ENCODE data around the gene PCBD1.

Gene PCBD1

DNA sequence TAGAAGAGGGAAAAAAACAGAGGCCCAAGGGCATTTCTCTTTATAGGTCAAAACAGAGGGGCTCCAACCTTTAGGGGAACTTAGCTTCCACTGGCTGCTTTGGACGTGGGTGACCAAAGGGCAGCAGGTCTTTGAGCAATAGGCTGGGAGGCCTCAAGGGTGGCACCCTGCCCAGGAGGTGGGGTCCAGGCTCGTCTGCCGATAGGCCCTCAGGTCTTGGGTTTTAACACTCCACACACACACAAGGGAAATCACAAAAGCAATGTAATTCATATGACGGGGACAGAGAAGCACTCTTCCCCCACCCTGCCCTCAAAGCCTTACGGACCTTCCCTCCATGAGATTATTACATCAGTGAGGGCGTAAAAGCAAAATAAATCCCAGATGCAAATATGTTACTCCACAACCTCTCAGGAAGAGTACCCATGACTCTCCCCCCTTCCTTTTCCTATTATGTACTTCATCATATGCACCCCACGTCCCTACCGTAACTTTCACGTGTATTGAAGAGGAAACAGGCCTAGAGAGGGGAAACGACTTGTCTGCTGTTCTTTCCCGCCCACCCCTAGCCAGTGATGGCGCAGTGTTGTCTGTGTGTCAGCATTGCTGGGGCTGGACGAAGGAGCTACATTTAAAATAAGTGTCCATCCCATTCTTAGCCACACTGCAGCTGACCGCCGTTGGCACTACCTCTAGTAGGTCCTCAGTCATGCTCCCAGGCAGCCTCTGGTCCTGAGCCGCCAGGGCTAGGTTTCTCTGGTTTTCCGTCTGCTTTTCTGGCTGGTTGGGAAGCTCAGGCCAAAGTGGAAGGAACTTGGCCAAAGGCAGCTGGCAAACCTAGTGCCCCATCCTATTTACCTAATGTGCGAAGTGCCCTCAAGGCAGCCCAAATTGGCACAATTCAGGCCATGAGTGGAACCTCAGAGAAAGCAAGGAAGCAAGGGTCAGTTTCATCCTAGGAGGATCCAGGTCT lies 2.1 kb downstream of the PCBD1 start:
- DNase-seq (ENCODE audit: low read depth in 1 of 2, low spot score in 1 of 2), result no peak
- TF ChIP-seq, protein P1, sequence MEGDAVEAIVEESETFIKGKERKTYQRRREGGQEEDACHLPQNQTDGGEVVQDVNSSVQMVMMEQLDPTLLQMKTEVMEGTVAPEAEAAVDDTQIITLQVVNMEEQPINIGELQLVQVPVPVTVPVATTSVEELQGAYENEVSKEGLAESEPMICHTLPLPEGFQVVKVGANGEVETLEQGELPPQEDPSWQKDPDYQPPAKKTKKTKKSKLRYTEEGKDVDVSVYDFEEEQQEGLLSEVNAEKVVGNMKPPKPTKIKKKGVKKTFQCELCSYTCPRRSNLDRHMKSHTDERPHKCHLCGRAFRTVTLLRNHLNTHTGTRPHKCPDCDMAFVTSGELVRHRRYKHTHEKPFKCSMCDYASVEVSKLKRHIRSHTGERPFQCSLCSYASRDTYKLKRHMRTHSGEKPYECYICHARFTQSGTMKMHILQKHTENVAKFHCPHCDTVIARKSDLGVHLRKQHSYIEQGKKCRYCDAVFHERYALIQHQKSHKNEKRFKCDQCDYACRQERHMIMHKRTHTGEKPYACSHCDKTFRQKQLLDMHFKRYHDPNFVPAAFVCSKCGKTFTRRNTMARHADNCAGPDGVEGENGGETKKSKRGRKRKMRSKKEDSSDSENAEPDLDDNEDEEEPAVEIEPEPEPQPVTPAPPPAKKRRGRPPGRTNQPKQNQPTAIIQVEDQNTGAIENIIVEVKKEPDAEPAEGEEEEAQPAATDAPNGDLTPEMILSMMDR (IDR thresholded peaks at IDR 0.05; ENCODE audit: insufficient read depth, low read length), result no peak
- TF ChIP-seq GABPA (IDR thresholded peaks at IDR 0.05; ENCODE audit: low read depth) (no peak), REST (IDR thresholded peaks at IDR 0.05; ENCODE audit: insufficient replicate concordance, low read depth) (no peak), POLR2AphosphoS5 (IDR thresholded peaks at IDR 0.05; ENCODE audit: low read depth) (no peak), SPI1 (IDR thresholded peaks at IDR 0.05; ENCODE audit: borderline replicate concordance, low read depth) (no peak)
- no peak overlapping the region for H3K4me3 ChIP-seq (replicated peaks; ENCODE audit: insufficient read depth, low read length)
- no peak overlapping the region for H3K27ac ChIP-seq (replicated peaks)
- H3K27me3 ChIP-seq (ENCODE audit: insufficient read depth, poor library complexity, severe bottlenecking), result no peaks in the 10 kb centered on the region

DNA sequence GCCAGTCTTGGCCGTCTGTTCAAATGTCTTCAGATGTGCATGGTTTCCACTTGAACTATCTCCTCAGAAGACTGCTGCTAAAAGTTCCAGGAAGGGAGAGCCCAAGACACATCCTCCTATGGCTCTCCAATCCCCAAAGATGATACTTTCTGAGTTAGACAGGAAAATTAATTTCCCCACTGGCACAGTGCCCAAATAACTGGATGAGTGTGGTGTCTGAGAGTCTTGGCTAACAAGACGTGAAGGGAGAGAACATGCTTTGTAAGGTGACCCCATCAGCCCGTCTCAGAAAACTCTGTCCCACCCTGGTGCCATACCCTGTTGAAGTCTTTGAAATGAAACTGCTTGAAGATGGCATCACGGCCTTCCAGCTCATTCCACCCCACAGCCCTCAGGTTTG lies 2.9 kb downstream of the PCBD1 start:
- Histone ChIP-seq H3K27ac (replicated peaks) (no peak overlapping the region), H3K27me3 (ENCODE audit: insufficient read depth, poor library complexity, severe bottlenecking) (no peaks in the 10 kb centered on the region), H3K4me3 (replicated peaks; ENCODE audit: insufficient read depth, low read length) (no peak overlapping the region)
- no peak for DNase-seq (ENCODE audit: low read depth in 1 of 2, low spot score in 1 of 2)
- TF ChIP-seq REST (IDR thresholded peaks at IDR 0.05; ENCODE audit: insufficient replicate concordance, low read depth) (no peak), GABPA (IDR thresholded peaks at IDR 0.05; ENCODE audit: low read depth) (no peak), POLR2AphosphoS5 (IDR thresholded peaks at IDR 0.05; ENCODE audit: low read depth) (no peak), SPI1 (IDR thresholded peaks at IDR 0.05; ENCODE audit: borderline replicate concordance, low read depth) (no peak)
- TF ChIP-seq, protein P1 (IDR thresholded peaks at IDR 0.05; ENCODE audit: insufficient read depth, low read length), result no peak

DNA sequence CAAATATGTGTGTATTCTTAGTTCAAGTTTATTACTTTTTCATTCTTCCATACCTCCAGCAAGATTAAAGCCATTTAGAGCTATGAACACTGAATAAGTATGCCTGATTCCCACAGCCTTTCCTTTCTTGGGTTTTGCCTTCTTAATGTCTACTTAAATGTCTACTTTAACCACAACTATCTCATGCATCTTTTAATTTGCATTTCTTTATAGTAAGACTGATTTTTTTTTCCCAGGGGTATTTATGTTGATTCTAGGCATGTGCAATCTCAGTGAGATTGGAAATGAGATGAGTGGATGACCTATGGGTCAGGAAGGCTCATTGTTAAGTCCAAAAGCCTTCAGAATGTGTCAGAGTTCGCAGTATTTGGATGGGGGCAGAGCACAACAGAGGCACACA lies 3.6 kb downstream of the PCBD1 start:
- no peak for TF ChIP-seq REST (IDR thresholded peaks at IDR 0.05; ENCODE audit: insufficient replicate concordance, low read depth)
- TF ChIP-seq, protein P1 (IDR thresholded peaks at IDR 0.05; ENCODE audit: insufficient read depth, low read length), result no peak
- TF ChIP-seq GABPA (IDR thresholded peaks at IDR 0.05; ENCODE audit: low read depth), result no peak
- TF ChIP-seq POLR2AphosphoS5 (IDR thresholded peaks at IDR 0.05; ENCODE audit: low read depth), result no peak
- no peak for TF ChIP-seq SPI1 (IDR thresholded peaks at IDR 0.05; ENCODE audit: borderline replicate concordance, low read depth)
- Histone ChIP-seq H3K27ac (replicated peaks) (no peak overlapping the region), H3K4me3 (replicated peaks; ENCODE audit: insufficient read depth, low read length) (no peak overlapping the region), H3K27me3 (ENCODE audit: insufficient read depth, poor library complexity, severe bottlenecking) (no peaks in the 10 kb centered on the region)
- DNase-seq (ENCODE audit: low read depth in 1 of 2, low spot score in 1 of 2), result no peak
